ENCODE data around the gene RAP1B.

RAP1B gene

GRCh38 chr12:68648179-68648578, 37.5 kb downstream of the RAP1B start:
- H3K27me3 ChIP-seq (replicated peaks) = no peaks in the 10 kb centered on the region
- peaks cover 30% of the 10 kb centered on the region for H3K36me3 ChIP-seq (replicated peaks)
- DNase-seq = no peak
- H3K4me3 ChIP-seq (ENCODE audit: low read depth, low read length) = no peak overlapping the region
- no peak for TF ChIP-seq CTCF (IDR thresholded peaks at IDR 0.05; ENCODE audit: low read depth, low read length, missing control alignments)
- in situ Hi-C loops (cut with HindIII; ENCODE audit: low pct_ligation_motif_present, low sequenced_read_pairs) = no loop called here
- no peak overlapping the region for H3K27ac ChIP-seq

DNA sequence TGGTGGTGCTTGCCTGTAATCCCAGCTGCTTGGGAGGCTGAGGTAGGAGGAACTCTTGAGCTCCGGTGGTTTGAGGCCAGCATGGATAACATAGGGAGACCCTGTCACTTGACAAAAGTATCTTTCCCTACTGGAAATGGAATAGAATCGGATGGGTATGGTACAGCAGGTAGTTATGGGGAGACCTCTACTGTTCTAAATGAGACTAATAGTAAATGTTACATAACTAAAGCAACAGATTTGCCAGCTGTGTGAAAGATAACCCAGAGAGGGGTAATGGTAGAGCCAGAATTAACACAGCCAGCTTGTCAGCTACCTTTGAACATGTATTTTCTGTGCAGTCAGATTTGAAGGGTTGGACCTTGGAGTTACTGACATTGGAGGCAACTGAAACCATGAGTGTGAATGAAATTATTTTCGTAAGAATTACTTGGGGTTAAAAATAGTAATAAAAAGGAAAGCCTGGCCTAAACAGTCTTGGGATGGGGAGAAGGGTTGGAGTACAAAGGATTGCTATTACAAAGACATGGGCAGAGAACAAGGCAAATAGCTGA, 54.4 kb downstream of the RAP1B start:
- H3K27ac ChIP-seq = no peak overlapping the region
- H3K36me3 ChIP-seq (replicated peaks) = peaks cover 15% of the 10 kb centered on the region
- no peak for DNase-seq
- H3K4me3 ChIP-seq (ENCODE audit: low read depth, low read length) = no peak overlapping the region
- in situ Hi-C loops (cut with HindIII; ENCODE audit: low pct_ligation_motif_present, low sequenced_read_pairs) = no loop called here
- H3K27me3 ChIP-seq (replicated peaks) = no peaks in the 10 kb centered on the region
- no peak for TF ChIP-seq CTCF (IDR thresholded peaks at IDR 0.05; ENCODE audit: low read depth, low read length, missing control alignments)

DNA sequence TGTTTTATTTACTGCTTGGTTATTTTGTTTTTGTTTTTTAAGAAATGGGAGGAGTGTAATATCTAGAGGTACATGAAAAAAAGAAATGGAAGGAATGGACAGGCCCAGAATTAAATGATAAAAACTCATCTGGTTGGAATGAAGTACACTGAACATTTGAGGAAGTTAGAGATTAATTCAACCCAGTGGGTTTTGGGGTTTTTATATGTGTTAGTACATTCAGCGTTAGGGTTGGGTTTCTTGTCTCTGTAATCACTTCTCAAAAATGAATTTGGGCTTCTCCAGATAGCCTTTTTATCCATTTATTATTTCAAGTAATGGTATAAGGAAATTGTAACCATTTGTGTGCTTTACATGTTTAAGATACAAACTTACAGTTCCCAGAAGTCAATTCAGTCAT, 56.6 kb downstream of the RAP1B start:
- no peak for TF ChIP-seq CTCF (IDR thresholded peaks at IDR 0.05; ENCODE audit: low read depth, low read length, missing control alignments)
- no peak overlapping the region for H3K27ac ChIP-seq
- in situ Hi-C loops (cut with HindIII; ENCODE audit: low pct_ligation_motif_present, low sequenced_read_pairs) = no loop called here
- no peak overlapping the region for H3K4me3 ChIP-seq (ENCODE audit: low read depth, low read length)
- no peak for DNase-seq
- H3K27me3 ChIP-seq (replicated peaks) = no peaks in the 10 kb centered on the region
- H3K36me3 ChIP-seq (replicated peaks) = peaks cover 8% of the 10 kb centered on the region

- H3K27me3 ChIP-seq (replicated peaks) = no peaks in the 10 kb centered on the region
- no peak overlapping the region for H3K27ac ChIP-seq
- in situ Hi-C loops (cut with HindIII; ENCODE audit: low pct_ligation_motif_present, low sequenced_read_pairs) = no loop called here
- TF ChIP-seq CTCF (IDR thresholded peaks at IDR 0.05; ENCODE audit: low read depth, low read length, missing control alignments) = no peak
- no peak for DNase-seq
- peaks cover 8% of the 10 kb centered on the region for H3K36me3 ChIP-seq (replicated peaks)
- H3K4me3 ChIP-seq (ENCODE audit: low read depth, low read length) = no peak overlapping the region
These were observed 57.2 kb downstream of the RAP1B start for GRCh38 chr12:68667896-68668295.

GRCh38 chr12:68671179-68671578, 60.5 kb downstream of the RAP1B start:
- H3K27ac ChIP-seq = no peak overlapping the region
- no peaks in the 10 kb centered on the region for H3K27me3 ChIP-seq (replicated peaks)
- TF ChIP-seq CTCF (IDR thresholded peaks at IDR 0.05; ENCODE audit: low read depth, low read length, missing control alignments) = no peak
- peaks cover 2% of the 10 kb centered on the region for H3K36me3 ChIP-seq (replicated peaks)
- in situ Hi-C loops (cut with HindIII; ENCODE audit: low pct_ligation_motif_present, low sequenced_read_pairs) = no loop called here
- DNase-seq = no peak
- H3K4me3 ChIP-seq (ENCODE audit: low read depth, low read length) = no peak overlapping the region

- Histone ChIP-seq H3K27me3 (replicated peaks) (no peaks in the 10 kb centered on the region), H3K27ac (no peak overlapping the region), H3K4me3 (ENCODE audit: low read depth, low read length) (no peak overlapping the region), H3K36me3 (replicated peaks) (no peaks in the 10 kb centered on the region)
- DNase-seq = no peak
- in situ Hi-C loops (cut with HindIII; ENCODE audit: low pct_ligation_motif_present, low sequenced_read_pairs) = no loop called here
- TF ChIP-seq CTCF (IDR thresholded peaks at IDR 0.05; ENCODE audit: low read depth, low read length, missing control alignments) = no peak
These were observed 63.1 kb downstream of the RAP1B start for GRCh38 chr12:68673788-68674187.

Measured in brain microvascular endothelial cell (primary cell).